ENCODE results near the gene NSUN3. TPM values are rescaled to one million over a fixed set of nuclear protein-coding genes. Genes with fewer than 3 reads are reported as not detected.
"Not testable (repeated sequence)": the region's sequence is repeated elsewhere in the genome, so short reads cannot be mapped to it uniquely, and the experiment has no call there.

NSUN3 gene
- total RNA-seq, 1 experiment from 2014 or later: 7.2 TPM

- DNase-seq (ENCODE audit: low read depth): no peak
Observed at GRCh38 chr3:94066506-94067500, 3.9 kb downstream of the NSUN3 start.

GRCh38 chr3:94069194-94069813 is 6.4 kb downstream of the NSUN3 start:
- DNase-seq (ENCODE audit: low read depth): no peak

GRCh38 chr3:94070341-94070911 is 7.6 kb downstream of the NSUN3 start:
- no peak for DNase-seq (ENCODE audit: low read depth)

GRCh38 chr3:94071713-94072284 is 8.9 kb downstream of the NSUN3 start:
- no peak for DNase-seq (ENCODE audit: low read depth)

- DNase-seq (ENCODE audit: low read depth): no peak
Observed at GRCh38 chr3:94076055-94076454, 13.2 kb downstream of the NSUN3 start.

GRCh38 chr3:94080552-94080951 is 17.7 kb downstream of the NSUN3 start:
- DNase-seq (ENCODE audit: low read depth): not testable (repeated sequence)

- no peak for DNase-seq (ENCODE audit: low read depth)
Observed at GRCh38 chr3:94081884-94082283, 19.0 kb downstream of the NSUN3 start.

- DNase-seq (ENCODE audit: low read depth): peak; percentile 8
Observed at GRCh38 chr3:94082391-94082937, 19.6 kb downstream of the NSUN3 start.

- no peak for DNase-seq (ENCODE audit: low read depth)
Observed at GRCh38 chr3:94083261-94083660, 20.4 kb downstream of the NSUN3 start.

GRCh38 chr3:94089126-94089525 is 26.3 kb downstream of the NSUN3 start:
- DNase-seq (ENCODE audit: low read depth): no peak

- no peak for DNase-seq (ENCODE audit: low read depth)
Observed at GRCh38 chr3:94092086-94092485, 29.2 kb downstream of the NSUN3 start.

GRCh38 chr3:94093151-94093550 is 30.3 kb downstream of the NSUN3 start:
- no peak for DNase-seq (ENCODE audit: low read depth)

GRCh38 chr3:94095111-94095510 is 32.2 kb downstream of the NSUN3 start:
- no peak for DNase-seq (ENCODE audit: low read depth)

GRCh38 chr3:94098452-94098851 is 35.6 kb downstream of the NSUN3 start:
- DNase-seq (ENCODE audit: low read depth): no peak

GRCh38 chr3:94099311-94099710 is 36.5 kb downstream of the NSUN3 start:
- DNase-seq (ENCODE audit: low read depth): no peak

- no peak for DNase-seq (ENCODE audit: low read depth)
Observed at GRCh38 chr3:94101860-94102259, 39.0 kb downstream of the NSUN3 start.

- no peak for DNase-seq (ENCODE audit: low read depth)
Observed at GRCh38 chr3:94106268-94106667, 43.4 kb downstream of the NSUN3 start.

- not testable (repeated sequence) for DNase-seq (ENCODE audit: low read depth)
Observed at GRCh38 chr3:94110232-94110631, 47.4 kb downstream of the NSUN3 start.

- DNase-seq (ENCODE audit: low read depth): no peak
Observed at GRCh38 chr3:94110854-94111253, 48.0 kb downstream of the NSUN3 start.

- DNase-seq (ENCODE audit: low read depth): no peak
Observed at GRCh38 chr3:94114666-94115065, 51.8 kb downstream of the NSUN3 start.

- DNase-seq (ENCODE audit: low read depth): no peak
Observed at GRCh38 chr3:94115482-94115881, 52.6 kb downstream of the NSUN3 start.

- DNase-seq (ENCODE audit: low read depth): no peak
Observed at GRCh38 chr3:94117729-94118128, 54.9 kb downstream of the NSUN3 start.
